22Rv1 (cell line): Measurements from ENCODE around the gene RGS3.

Experiments used
- H3K27ac ChIP-seq: fragments of 450-650 bp; 2 replicates; pipeline ENCODE4 v1.5.1; 2017
- CTCF ChIP-seq: fragments of 450-650 bp; IDR thresholded peaks from 2 replicates; pipeline ENCODE4 v1.5.1; 2017; ENCODE audit warnings: mild to moderate bottlenecking
- ZFX ChIP-seq: fragments of 450-650 bp; IDR thresholded peaks from 2 replicates; pipeline ENCODE4 v1.6.1; 2017; ENCODE audit warnings: antibody characterized with exemption, borderline replicate concordance

Gene RGS3

GRCh38 chr9:113467183-113467582 is 3.7 kb downstream of the RGS3 start:
- TF ChIP-seq CTCF (no peak), ZFX (no peak)

DNA sequence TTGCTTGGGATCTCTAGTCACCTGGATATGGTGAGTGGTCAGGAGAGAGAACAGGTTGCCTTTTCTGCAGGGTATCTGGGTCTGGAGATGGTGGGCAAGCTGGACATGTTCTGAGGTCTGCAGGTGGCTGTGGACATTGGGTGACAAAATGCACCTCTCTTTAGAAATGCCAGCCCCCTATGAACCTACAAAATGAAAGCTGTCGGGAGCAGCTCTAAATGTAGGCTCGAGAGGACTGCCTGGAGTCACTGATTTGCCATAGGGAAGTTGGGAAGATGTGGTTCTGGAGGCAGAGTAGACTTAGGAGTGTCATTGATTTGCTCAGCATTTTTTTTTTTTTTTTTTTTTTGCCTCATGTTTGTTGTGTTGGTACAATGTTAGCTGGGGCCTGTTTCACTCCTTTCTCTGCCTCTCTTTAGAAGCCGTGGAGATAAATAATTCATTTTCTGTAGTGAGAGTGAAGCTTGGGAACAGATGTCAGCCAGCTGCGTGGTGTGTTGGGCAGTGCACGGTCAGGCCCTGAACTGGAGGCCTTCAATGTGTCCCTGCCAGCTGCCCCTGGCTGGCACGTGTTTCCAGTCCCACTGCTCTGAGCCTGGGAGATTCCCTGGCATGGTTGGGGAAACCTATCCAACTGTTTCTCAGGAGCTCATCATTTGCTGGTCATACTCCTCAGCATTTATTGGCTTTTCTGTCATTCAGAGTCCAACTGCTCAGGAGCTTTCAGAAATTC is 5.4 kb downstream of the RGS3 start:
- no peak overlapping the region for H3K27ac ChIP-seq
- no peak for TF ChIP-seq CTCF
- no peak for TF ChIP-seq ZFX

More at GRCh38 chr9:113467183-113467582, 3.7 kb downstream of the RGS3 start:
- H3K27ac ChIP-seq, result no peak overlapping the region

- TF ChIP-seq ZFX, result no peak
- TF ChIP-seq CTCF, result no peak
- H3K27ac ChIP-seq, result no peak overlapping the region
Observed at GRCh38 chr9:113471143-113471542, 7.6 kb downstream of the RGS3 start.

GRCh38 chr9:113471566-113471965 is 8.0 kb downstream of the RGS3 start:
- H3K27ac ChIP-seq, result no peak overlapping the region
- TF ChIP-seq ZFX (no peak), CTCF (no peak)

DNA sequence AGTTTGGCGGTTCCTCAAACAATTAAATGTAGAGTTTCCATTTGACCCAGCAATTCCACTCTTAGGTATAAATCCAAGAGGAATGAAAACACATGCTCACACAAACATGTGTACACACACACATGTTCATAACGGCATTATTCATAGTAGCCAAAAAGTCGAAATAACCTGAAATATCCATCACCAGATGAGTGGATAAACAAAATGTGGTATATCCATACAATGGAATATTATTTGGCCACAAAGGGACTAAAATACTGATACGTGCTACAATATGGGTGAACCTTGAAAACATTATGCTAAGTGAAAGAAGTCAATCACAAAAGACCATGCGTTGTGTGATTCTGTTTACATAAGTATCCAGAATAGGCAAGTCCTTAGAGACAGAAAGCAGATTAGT is 8.7 kb downstream of the RGS3 start:
- TF ChIP-seq CTCF (no peak), ZFX (no peak)
- no peak overlapping the region for H3K27ac ChIP-seq

- TF ChIP-seq ZFX (no peak), CTCF (no peak)
- no peak overlapping the region for H3K27ac ChIP-seq
Observed at GRCh38 chr9:113474360-113475028, 11.0 kb downstream of the RGS3 start.

DNA sequence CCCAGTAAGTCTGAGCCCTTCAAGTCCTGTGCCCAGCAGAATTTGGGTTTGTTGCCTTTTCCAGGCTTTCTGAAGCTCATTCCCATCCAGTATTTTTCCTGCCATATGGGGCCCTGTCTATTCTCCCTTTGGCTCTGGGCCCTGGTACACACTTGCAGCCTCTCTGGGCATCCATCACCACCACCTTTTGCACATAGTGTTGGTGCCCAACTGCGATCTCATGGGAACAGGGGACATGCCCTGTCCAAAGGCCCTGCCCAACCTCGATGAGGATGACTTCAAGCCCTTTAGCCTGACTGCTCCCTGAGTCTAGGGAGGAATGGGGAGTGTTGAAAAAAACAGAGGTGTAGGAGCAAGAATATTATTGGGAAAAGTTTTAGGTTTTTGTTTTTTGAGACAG is 11.5 kb downstream of the RGS3 start:
- no peak overlapping the region for H3K27ac ChIP-seq
- TF ChIP-seq ZFX (no peak), CTCF (no peak)
